ENCODE results near the gene CCNL1.

GRCh38 chr3:157204880-157205279, 44.9 kb upstream of the CCNL1 start:
- TF ChIP-seq CTCF (IDR thresholded peaks at IDR 0.05): no peak
- no peak for TF ChIP-seq POLR2AphosphoS5 (IDR thresholded peaks at IDR 0.05)

All from upper lobe of left lung (tissue), 4 donors.